OCI-M2 (cell line): ENCODE data around the gene EFCAB8.

Experiments
- DNase-seq: peaks from one replicate; lab custom pipeline; 2025; ENCODE audit not compliant: unreplicated experiment; lab: John Stamatoyannopoulos, UW

Gene EFCAB8

GRCh38 chr20:32984631-32985354 is 126.1 kb downstream of the EFCAB8 start:
- no peak for DNase-seq

GRCh38 chr20:32985596-32985995 is 126.9 kb downstream of the EFCAB8 start:
- no peak for DNase-seq

GRCh38 chr20:32986331-32986966 is 127.7 kb downstream of the EFCAB8 start:
- no peak for DNase-seq

GRCh38 chr20:32987044-32987825 is 128.5 kb downstream of the EFCAB8 start:
- no peak for DNase-seq

- no peak for DNase-seq
These were observed 129.3 kb downstream of the EFCAB8 start for GRCh38 chr20:32988008-32988407.

GRCh38 chr20:32989507-32990283 is 131.0 kb downstream of the EFCAB8 start:
- DNase-seq: no peak

- DNase-seq: no peak
These were observed 131.7 kb downstream of the EFCAB8 start for GRCh38 chr20:32990426-32990825.

- DNase-seq: no peak
These were observed 132.7 kb downstream of the EFCAB8 start for GRCh38 chr20:32991383-32991782.

- DNase-seq: no peak
These were observed 133.3 kb downstream of the EFCAB8 start for GRCh38 chr20:32991792-32992641.

- no peak for DNase-seq
These were observed 134.8 kb downstream of the EFCAB8 start for GRCh38 chr20:32993496-32994050.

GRCh38 chr20:32995802-32996201 is 137.1 kb downstream of the EFCAB8 start:
- DNase-seq: no peak

- DNase-seq: no peak
These were observed 138.7 kb downstream of the EFCAB8 start for GRCh38 chr20:32997431-32997830.

GRCh38 chr20:32999603-33000250 is 141.0 kb downstream of the EFCAB8 start:
- no peak for DNase-seq

GRCh38 chr20:33000802-33001466 is 142.2 kb downstream of the EFCAB8 start:
- no peak for DNase-seq

GRCh38 chr20:33002087-33002808 is 143.5 kb downstream of the EFCAB8 start:
- no peak for DNase-seq

GRCh38 chr20:33004141-33004751 is 145.5 kb downstream of the EFCAB8 start, which contains the start of gene SUN5:
TSS of gene SUN5 (minus strand) at chr20:33004433. CDS start at chr20:33004340, 93 bp downstream.
- DNase-seq: no peak

- DNase-seq: no peak
These were observed 146.4 kb downstream of the EFCAB8 start for GRCh38 chr20:33005132-33005566.
